HG02973 (cell line): ENCODE results near the gene CYP2C18.
"Not testable (repeated sequence)": the region's sequence is repeated elsewhere in the genome, so short reads cannot be mapped to it uniquely, and the experiment has no call there.

Source experiments
- ATAC-seq: cut with Tn5 transposase; IDR thresholded peaks from one replicate; pipeline ENCODE4 v1.9.1; 2021; ENCODE audit warnings: moderate library complexity; ENCODE audit not compliant: unreplicated experiment

Gene CYP2C18

GRCh38 chr10:94738588-94738987, 55.1 kb downstream of the CYP2C18 start:
- ATAC-seq, result no peak

GRCh38 chr10:94747137-94747536, 63.6 kb downstream of the CYP2C18 start:
- ATAC-seq, result no peak

GRCh38 chr10:94747838-94748237, 64.3 kb downstream of the CYP2C18 start:
- ATAC-seq, result no peak

- ATAC-seq, result no peak
These were observed 74.4 kb downstream of the CYP2C18 start for GRCh38 chr10:94757916-94758315.

- ATAC-seq, result no peak
These were observed 77.2 kb downstream of the CYP2C18 start for GRCh38 chr10:94760586-94761178.

GRCh38 chr10:94762393-94762792, 78.9 kb downstream of the CYP2C18 start, which contains the start of gene CYP2C19:
Gene CYP2C19, plus strand, starts transcription at chr10:94762681. Its CDS starts 25 bp downstream, at chr10:94762706.
- no peak for ATAC-seq

GRCh38 chr10:94775425-94775824, 91.9 kb downstream of the CYP2C18 start:
- ATAC-seq, result not testable (repeated sequence)

- no peak for ATAC-seq
These were observed 94.4 kb downstream of the CYP2C18 start for GRCh38 chr10:94777886-94778458.

GRCh38 chr10:94780844-94781243, 97.3 kb downstream of the CYP2C18 start:
- ATAC-seq, result no peak

- ATAC-seq, result no peak
These were observed 100.7 kb downstream of the CYP2C18 start for GRCh38 chr10:94784256-94784655.

GRCh38 chr10:94785211-94785610, 101.7 kb downstream of the CYP2C18 start:
- no peak for ATAC-seq
